RKO (cell line): ENCODE results near the gene CNNM4.

Experiments
- DNase-seq: peaks from one replicate; pipeline ENCODE4 v3.0.0-alpha.2; 2016; ENCODE audit warnings: low spot score

Gene CNNM4

DNA sequence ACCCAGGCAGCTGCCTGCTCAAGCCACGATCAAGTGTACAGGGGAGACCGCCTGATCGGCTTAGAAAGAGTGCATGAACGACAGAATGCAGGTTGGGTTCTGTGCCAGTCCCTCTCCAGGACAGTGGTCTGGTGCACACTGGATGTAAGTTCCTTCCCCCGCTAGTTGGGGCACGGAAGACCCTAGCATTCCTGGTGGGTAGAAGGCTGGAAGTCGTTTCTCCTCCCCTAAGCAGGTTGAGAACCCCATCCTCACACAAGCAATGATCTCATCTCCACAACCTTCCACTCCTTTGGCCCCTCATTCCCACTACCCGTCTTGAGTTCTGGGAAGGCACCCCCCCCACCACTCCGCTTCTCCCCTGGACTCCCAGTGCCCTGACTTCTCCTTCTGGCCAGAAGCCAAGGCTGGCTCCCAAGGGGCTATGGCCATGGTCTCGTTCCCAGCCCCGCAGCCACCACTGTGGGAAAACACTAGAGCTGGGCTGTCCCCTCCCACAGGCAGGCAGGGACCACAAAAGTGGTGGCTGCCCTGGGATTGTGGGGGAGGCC is 98.5 kb downstream of the CNNM4 start:
- DNase-seq = no peak

DNA sequence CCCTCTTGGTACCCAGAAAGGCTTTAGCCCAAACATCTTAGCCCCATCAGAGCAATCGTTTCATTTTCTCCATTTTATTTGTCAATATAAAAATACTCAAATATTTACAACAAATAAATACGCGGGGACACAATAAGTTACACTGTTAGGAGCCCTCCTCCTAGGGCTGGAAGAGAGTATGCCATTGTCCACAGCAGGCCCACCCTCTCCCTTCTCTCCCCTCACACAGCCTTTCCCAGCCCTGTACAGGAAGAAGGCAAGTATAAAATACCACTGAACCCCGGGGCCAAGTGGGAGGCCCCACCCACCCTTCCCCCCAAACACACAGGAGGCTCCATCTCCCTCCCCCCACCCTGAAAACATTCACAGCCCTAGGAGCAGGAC is 99.0 kb downstream of the CNNM4 start:
- no peak for DNase-seq

DNA sequence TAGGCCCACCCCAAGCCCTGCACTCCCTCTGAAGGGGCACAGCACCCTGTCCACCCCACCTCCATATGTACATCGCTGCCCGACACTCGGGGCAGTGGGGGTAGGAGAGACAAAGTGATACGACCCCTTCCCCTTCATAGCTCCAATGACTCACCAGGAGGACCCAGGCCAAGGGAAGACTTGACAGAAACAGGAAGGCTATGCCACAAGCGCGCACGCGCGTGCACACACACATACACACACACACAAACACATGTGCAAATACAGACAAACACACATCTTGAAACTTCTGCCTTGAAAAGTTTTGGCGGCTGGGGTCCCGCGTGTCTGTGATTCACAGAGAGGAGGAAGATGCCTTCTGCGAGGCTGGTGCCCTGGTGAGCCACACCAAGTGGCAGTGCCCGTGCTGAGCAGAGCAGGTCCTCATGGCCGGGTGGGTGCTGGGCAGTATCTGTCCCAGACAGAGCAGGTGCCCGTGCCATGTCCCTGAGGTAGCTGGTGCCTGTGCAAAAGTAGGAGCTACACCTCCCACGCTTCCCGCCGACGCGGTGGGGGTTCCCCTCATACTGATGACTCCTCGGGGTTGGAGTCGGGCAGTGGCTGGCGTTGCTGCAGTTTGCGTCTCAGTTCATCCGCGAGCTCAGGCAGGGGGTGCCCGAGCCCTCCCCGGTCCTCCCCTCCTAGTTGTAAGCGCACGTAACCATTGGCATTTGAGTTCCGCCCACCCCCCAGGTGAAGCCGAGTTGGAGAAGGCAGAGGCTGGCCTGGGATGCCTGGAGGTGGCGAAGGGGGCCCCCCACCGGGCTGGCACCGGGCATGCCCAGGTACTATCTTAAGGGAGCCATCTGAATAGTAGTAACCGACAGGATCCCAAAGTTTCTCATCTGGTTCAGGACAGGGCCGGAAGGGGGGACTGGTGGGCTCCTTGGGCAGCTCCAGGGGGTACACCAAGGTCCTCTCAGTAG is 99.6 kb downstream of the CNNM4 start:
- DNase-seq = no peak

DNA sequence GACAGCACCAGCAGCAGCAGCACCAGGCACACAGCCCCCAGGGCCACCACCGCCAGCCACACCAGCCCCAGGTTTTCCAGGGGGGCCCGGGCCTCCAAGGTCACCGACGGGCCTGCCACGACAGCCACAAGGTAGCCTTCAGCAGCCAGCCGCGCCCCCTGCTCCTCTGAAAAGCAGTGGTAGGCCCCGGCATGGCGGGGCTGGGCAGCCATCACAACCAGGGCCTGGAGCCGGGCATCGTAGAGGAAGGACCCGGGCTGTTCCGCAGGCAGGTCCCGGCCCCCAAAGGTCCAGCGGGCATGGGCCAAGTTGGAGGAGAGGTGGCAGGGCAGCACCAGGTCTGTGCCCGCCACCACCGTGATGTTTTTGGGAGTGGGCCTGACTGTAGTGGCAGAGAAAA is 100.4 kb downstream of the CNNM4 start:
- DNase-seq = no peak
